HEK293 (cell line): ENCODE measurements around the gene CD2AP.
"Not testable (repeated sequence)": the region's sequence is repeated elsewhere in the genome, so short reads cannot be mapped to it uniquely, and the experiment has no call there.

Source experiments
- CTCF ChIA-PET: fragments of 350-600 bp; formaldehyde crosslinking; extraction: SDS; loops from one replicate; lab custom pipeline; 2021; ENCODE audit warnings: antibody characterized with exemption; lab: Yijun Ruan, JAX
- POLR2A ChIA-PET: fragments of 300-600 bp; formaldehyde crosslinking; extraction: SDS; loops from one replicate; lab custom pipeline; 2020; ENCODE audit warnings: antibody characterized with exemption, inconsistent platforms; lab: Yijun Ruan, JAX
- H3K27ac ChIP-seq: fragments of 200-500 bp; sonication (Bioruptor generic); 2 replicates; pipeline ENCODE4 v1.5.1; 2014; ENCODE audit warnings: low read depth, low read length, control low read depth, inconsistent platforms; ENCODE audit errors: extremely low read depth
- H3K36me3 ChIP-seq, 2 experiments: fragments of 200-500 bp in 1 of 2; sonication (Bioruptor generic) in 1 of 2; 1 replicate in 1 of 2; 2 replicates in 1 of 2; pipeline ENCODE4 v1.5.1; 2014 to 2017; ENCODE audit warnings: inconsistent platforms in 2 of 2, low read length in 2 of 2; ENCODE audit not compliant: control insufficient read depth in 2 of 2, insufficient read depth in 1 of 2
- H3K4me1 ChIP-seq: fragments of 200-500 bp; sonication (Bioruptor generic); 2 replicates; pipeline ENCODE4 v1.5.1; 2014; ENCODE audit warnings: mild to moderate bottlenecking, low read length, inconsistent platforms; ENCODE audit not compliant: control insufficient read depth, insufficient read depth
- H3K4me3 ChIP-seq: 2 replicates; pipeline ENCODE4 v1.5.1; 2011; ENCODE audit warnings: low read depth, mild to moderate bottlenecking, control low read depth, low read length, moderate library complexity
- H3K9me3 ChIP-seq: fragments of 200-500 bp; sonication (Bioruptor generic); 2 replicates; pipeline ENCODE4 v1.5.1; 2014; ENCODE audit warnings: low read depth, low read length, inconsistent platforms; ENCODE audit not compliant: control insufficient read depth, insufficient read depth
- EGR2 ChIP-seq: fragments of 450-650 bp; formaldehyde crosslinking; IDR thresholded peaks from 2 replicates; pipeline ENCODE4 v1.5.1; 2016; ENCODE audit warnings: low read depth, missing biosample characterization, missing genetic modification characterization
- HOXC10 ChIP-seq: sonication (generic); formaldehyde crosslinking; IDR thresholded peaks from 2 replicates; pipeline ENCODE4 v1.8.1; 2023; ENCODE audit warnings: mild to moderate bottlenecking, missing genetic modification reagents
- WT1 ChIP-seq: fragments of 450-650 bp; formaldehyde crosslinking; IDR thresholded peaks from 2 replicates; pipeline ENCODE4 v1.5.1; 2016; ENCODE audit warnings: missing biosample characterization, missing genetic modification characterization
- ZBTB8A ChIP-seq: fragments of 450-650 bp; formaldehyde crosslinking; IDR thresholded peaks from 2 replicates; pipeline ENCODE4 v1.5.1; 2016; ENCODE audit warnings: missing biosample characterization, missing genetic modification characterization
- ZNF19 ChIP-seq: fragments of 450-650 bp; formaldehyde crosslinking; IDR thresholded peaks from 2 replicates; pipeline ENCODE4; 2016; ENCODE audit warnings: missing biosample characterization, missing genetic modification characterization, low read depth
- ZNF248 ChIP-seq: fragments of 450-650 bp; formaldehyde crosslinking; IDR thresholded peaks from 2 replicates; pipeline ENCODE4 v1.5.1; 2017; ENCODE audit warnings: missing biosample characterization, missing genetic modification characterization
- ZNF292 ChIP-seq: fragments of 450-650 bp; formaldehyde crosslinking; IDR thresholded peaks from 2 replicates; pipeline ENCODE4 v1.5.1; 2016; ENCODE audit warnings: low read depth, missing biosample characterization, missing genetic modification characterization, borderline replicate concordance
- ZNF354C ChIP-seq: fragments of 450-650 bp; formaldehyde crosslinking; IDR thresholded peaks from 2 replicates; pipeline ENCODE4 v1.5.1; 2016; ENCODE audit warnings: missing biosample characterization, missing genetic modification characterization, low read depth, borderline replicate concordance
- ZNF624 ChIP-seq: fragments of 450-650 bp; formaldehyde crosslinking; IDR thresholded peaks from 2 replicates; pipeline ENCODE4 v1.5.1; 2017; ENCODE audit warnings: missing biosample characterization, missing genetic modification characterization
- ZNF777 ChIP-seq: fragments of 450-650 bp; formaldehyde crosslinking; IDR thresholded peaks from 2 replicates; pipeline ENCODE4 v1.5.1; 2017; ENCODE audit warnings: missing biosample characterization, missing genetic modification characterization, borderline replicate concordance
- ZNF792 ChIP-seq: fragments of 450-650 bp; formaldehyde crosslinking; IDR thresholded peaks from 2 replicates; pipeline ENCODE4 v1.5.1; 2016; ENCODE audit warnings: missing biosample characterization, missing genetic modification characterization
- TF ChIP-seq, protein P1 (sequence below): fragments of 450-650 bp; formaldehyde crosslinking; IDR thresholded peaks from 2 replicates; pipeline ENCODE4 v1.5.1; 2016; ENCODE audit warnings: missing biosample characterization, missing genetic modification characterization
- TF ChIP-seq, protein P2 (sequence below): fragments of 450-650 bp; formaldehyde crosslinking; IDR thresholded peaks from 2 replicates; pipeline ENCODE4 v1.5.1; 2016; ENCODE audit warnings: missing biosample characterization, missing genetic modification characterization
- TF ChIP-seq, protein P3 (sequence below): fragments of 450-650 bp; formaldehyde crosslinking; IDR thresholded peaks from 2 replicates; pipeline ENCODE4 v1.5.1; 2016; ENCODE audit warnings: missing biosample characterization, missing genetic modification characterization
- TF ChIP-seq, protein P4 (sequence below): fragments of 450-650 bp; formaldehyde crosslinking; IDR thresholded peaks from 2 replicates; pipeline ENCODE4 v1.5.1; 2016; ENCODE audit warnings: missing biosample characterization, missing genetic modification characterization
- TF ChIP-seq, protein P5 (sequence below): fragments of 450-650 bp; formaldehyde crosslinking; IDR thresholded peaks from 2 replicates; pipeline ENCODE4 v1.5.1; 2017; ENCODE audit warnings: missing biosample characterization, missing genetic modification characterization

Gene CD2AP

DNA sequence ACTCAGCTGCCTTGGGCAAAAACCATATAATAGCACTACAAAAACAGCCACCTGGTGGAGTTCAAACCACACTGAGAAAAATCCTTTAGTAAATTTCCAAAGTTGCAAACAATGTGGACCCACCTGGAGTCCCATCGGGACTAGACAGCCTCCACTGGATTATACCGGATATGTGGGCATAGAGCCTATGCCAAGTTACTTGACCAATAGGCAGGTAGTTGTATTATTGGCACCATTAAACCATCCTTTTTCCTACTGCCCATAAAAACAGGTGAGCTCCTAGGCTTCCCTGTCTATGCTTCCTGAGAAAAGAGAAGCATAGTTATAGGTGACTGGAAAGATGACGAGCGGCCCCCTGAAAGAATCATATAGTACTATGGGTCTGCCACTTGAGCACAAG lies 169.1 kb downstream of the CD2AP start (continued):
- TF ChIP-seq, protein P1, sequence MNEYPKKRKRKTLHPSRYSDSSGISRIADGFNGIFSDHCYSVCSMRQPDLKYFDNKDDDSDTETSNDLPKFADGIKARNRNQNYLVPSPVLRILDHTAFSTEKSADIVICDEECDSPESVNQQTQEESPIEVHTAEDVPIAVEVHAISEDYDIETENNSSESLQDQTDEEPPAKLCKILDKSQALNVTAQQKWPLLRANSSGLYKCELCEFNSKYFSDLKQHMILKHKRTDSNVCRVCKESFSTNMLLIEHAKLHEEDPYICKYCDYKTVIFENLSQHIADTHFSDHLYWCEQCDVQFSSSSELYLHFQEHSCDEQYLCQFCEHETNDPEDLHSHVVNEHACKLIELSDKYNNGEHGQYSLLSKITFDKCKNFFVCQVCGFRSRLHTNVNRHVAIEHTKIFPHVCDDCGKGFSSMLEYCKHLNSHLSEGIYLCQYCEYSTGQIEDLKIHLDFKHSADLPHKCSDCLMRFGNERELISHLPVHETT = no peak
- no peak for TF ChIP-seq ZNF248 (tag by site-specific recombination)

DNA sequence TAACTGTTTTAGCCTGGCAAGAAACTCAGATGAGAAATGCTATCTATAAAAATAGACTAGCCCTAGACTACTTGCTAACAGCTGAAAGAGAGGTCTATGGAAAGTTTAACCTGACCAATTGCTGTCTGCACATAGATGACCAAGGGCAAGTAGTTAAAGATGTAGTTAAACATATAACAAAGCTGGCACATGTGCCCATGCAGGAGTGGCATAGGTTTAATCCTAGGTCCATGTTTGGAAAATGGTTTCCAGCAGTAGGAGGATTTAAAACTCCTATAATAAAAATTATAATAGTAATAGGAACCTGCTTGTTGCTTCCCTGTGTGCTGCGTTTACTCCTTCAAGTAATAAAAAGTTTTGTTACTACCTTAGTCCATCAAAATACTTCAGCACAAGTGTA lies 169.6 kb downstream of the CD2AP start:
- Histone ChIP-seq H3K27ac (no peak overlapping the region), H3K36me3 (no peaks in the 10 kb centered on the region), H3K4me1 (no peaks in the 10 kb centered on the region), H3K4me3 (no peak overlapping the region), H3K9me3 (no peaks in the 10 kb centered on the region)
- CTCF ChIA-PET = interaction anchor here (0.8 to 1.5 kb wide), 5 partner anchors 87 to 142 kb away, joined by 3 to 9 read pairs (median 4); no protein-coding TSS in a partner anchor
- TF ChIP-seq HOXC10 (no peak), ZBTB8A (tag by site-specific recombination) (no peak), ZNF624 (tag by site-specific recombination) (no peak), ZNF792 (tag by site-specific recombination) (no peak), ZNF292 (no peak), WT1 (tag by site-specific recombination) (no peak), ZNF354C (no peak), ZNF777 (tag by site-specific recombination) (no peak), EGR2 (tag by site-specific recombination) (no peak), ZNF19 (tag by site-specific recombination) (no peak)
- TF ChIP-seq, protein P2, sequence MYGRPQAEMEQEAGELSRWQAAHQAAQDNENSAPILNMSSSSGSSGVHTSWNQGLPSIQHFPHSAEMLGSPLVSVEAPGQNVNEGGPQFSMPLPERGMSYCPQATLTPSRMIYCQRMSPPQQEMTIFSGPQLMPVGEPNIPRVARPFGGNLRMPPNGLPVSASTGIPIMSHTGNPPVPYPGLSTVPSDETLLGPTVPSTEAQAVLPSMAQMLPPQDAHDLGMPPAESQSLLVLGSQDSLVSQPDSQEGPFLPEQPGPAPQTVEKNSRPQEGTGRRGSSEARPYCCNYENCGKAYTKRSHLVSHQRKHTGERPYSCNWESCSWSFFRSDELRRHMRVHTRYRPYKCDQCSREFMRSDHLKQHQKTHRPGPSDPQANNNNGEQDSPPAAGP = no peak
- TF ChIP-seq, protein P3, sequence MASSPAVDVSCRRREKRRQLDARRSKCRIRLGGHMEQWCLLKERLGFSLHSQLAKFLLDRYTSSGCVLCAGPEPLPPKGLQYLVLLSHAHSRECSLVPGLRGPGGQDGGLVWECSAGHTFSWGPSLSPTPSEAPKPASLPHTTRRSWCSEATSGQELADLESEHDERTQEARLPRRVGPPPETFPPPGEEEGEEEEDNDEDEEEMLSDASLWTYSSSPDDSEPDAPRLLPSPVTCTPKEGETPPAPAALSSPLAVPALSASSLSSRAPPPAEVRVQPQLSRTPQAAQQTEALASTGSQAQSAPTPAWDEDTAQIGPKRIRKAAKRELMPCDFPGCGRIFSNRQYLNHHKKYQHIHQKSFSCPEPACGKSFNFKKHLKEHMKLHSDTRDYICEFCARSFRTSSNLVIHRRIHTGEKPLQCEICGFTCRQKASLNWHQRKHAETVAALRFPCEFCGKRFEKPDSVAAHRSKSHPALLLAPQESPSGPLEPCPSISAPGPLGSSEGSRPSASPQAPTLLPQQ (tag by site-specific recombination) = no peak
- TF ChIP-seq, protein P4, sequence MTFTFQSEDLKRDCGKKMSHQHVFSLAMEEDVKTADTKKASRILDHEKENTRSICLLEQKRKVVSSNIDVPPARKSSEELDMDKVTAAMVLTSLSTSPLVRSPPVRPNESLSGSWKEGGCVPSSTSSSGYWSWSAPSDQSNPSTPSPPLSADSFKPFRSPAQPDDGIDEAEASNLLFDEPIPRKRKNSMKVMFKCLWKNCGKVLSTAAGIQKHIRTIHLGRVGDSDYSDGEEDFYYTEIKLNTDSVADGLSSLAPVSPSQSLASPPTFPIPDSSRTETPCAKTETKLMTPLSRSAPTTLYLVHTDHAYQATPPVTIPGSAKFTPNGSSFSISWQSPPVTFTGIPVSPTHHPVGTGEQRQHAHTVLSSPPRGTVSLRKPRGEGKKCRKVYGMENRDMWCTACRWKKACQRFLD = no peak
- TF ChIP-seq, protein P5, sequence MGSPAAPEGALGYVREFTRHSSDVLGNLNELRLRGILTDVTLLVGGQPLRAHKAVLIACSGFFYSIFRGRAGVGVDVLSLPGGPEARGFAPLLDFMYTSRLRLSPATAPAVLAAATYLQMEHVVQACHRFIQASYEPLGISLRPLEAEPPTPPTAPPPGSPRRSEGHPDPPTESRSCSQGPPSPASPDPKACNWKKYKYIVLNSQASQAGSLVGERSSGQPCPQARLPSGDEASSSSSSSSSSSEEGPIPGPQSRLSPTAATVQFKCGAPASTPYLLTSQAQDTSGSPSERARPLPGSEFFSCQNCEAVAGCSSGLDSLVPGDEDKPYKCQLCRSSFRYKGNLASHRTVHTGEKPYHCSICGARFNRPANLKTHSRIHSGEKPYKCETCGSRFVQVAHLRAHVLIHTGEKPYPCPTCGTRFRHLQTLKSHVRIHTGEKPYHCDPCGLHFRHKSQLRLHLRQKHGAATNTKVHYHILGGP = no peak
- POLR2A ChIA-PET = no interaction called here

DNA sequence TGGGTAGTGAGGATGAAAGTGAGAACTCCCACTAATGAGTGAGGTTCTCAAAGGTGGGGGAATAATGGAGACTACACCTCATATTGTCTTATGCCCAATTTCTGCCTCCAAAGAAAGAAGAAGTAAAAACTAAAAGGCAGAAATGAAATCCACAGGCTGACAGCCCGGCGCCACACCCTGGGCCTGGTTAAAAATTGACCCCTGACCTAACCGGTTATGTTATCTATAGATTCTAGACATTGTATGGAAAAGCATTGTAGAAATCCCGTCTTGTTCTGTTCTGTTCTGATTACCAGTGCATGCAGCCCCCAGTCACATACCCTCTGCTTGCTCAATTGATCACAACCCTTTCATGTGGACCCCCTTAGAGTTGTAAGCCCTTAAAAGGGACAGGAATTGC lies 170.0 kb downstream of the CD2AP start:
- CTCF ChIA-PET = interaction anchor here (0.8 to 1.5 kb wide), 4 partner anchors 16 to 140 kb away, joined by 3 to 5 read pairs (median 4); no protein-coding TSS in a partner anchor
- H3K4me3 ChIP-seq, H3K36me3 ChIP-seq, H3K4me1 ChIP-seq, H3K9me3 ChIP-seq, POLR2A ChIA-PET, H3K27ac ChIP-seq: not testable (repeated sequence)
